ENCODE measurements around the gene KCNMB1.
A peak's percentile ranks its signal among the peaks of the same experiment; 100 is the strongest.

KCNMB1 gene, protein sequence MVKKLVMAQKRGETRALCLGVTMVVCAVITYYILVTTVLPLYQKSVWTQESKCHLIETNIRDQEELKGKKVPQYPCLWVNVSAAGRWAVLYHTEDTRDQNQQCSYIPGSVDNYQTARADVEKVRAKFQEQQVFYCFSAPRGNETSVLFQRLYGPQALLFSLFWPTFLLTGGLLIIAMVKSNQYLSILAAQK

DNA sequence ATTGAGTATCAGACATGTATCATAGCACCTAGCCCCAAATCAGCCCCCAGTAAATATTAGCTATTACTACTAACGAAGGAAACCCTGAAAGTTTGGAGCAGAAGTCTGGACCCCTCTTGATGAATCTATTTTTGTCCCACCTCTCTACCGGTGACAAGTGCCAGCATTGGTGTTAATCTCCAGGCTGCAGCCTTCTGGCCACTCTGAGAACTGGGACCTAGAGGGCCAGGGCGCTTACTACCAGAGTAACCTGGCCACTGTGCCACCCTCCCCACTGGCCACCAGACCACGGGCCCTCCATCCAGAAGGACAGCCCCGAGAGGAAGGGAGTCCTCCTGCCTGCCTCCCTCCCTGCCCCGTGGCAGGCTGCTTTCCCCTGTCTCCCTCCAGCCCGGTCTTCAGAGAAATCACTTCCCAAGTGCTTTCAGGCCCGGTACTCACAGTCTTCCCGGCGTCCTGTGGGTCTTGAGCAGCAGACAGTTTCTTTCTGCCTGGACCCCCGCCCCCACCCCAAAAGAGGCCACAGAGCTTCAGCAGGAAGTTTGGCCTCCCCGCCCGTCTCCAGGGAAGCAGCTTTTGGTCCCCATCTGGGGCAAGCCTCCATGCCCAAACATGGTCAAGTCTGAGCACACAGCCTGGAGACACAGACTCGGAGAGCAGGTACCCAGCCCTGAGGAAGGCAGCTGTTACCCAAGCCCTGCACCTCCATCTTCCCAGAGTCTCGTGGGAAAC is at the start of gene KCNMB1:
Gene KCNMB1 (minus strand): TSS at position 550 of the 732 bp plus-strand sequence. CDS start 3,920 bp downstream, outside the sequence.
- DNase-seq = no peak

DNA sequence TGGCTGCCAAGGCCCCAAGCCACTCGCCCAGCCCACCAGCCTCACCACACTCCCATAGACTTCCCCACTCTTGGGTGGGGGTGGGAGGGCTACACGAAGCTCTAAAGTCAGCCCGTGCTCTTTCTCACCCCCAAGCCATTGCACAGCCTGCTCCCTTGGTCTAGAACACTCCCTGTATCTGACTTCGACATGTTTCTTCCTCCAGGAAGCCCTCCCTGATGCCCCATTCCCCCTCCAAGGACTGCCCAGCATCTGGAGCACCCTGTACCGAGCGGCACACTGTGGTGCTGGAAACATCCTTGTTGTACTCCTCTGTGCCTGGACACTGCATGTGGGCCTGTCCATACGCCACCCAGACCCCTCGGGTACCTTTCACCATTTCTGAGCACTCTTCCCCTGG is 49.4 kb upstream of the KCNMB1 start:
- DNase-seq = no peak

DNA sequence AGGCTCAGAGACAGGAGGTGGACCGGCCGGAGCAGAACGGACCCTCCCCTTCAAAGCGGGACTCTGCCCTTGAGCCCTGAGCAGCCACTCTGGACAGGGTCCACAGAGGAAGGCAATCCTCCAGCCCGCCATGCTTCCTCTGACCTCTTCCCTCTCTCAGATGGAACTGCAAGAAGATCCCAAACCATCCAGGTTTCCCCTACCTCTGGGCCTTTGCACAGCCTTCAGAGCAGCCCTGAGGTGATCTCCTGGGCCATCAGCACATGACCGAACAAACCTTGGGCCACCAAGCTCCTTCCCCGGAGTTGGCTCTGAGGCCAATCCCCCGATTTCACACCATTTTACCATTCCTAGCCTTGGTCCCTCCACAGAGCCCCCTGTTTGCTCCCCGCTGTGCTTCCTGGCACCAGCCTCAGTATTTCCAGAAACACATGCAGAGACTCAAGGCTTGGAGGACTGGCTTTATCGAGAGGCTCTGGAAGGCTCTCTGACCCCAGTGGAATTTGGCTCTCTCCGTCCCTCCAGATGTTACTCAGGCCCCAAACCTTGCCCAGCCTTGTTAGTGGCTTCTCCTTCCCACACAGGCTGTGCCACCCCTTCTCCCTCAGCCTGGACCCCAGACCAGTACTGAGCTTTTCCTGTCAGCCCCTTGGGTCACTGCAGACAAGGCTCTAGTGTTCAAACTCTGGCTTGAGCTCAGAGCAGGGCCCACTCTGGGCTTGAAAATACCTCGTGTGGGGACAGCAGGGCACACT is 48.6 kb upstream of the KCNMB1 start:
- no peak for DNase-seq

DNA sequence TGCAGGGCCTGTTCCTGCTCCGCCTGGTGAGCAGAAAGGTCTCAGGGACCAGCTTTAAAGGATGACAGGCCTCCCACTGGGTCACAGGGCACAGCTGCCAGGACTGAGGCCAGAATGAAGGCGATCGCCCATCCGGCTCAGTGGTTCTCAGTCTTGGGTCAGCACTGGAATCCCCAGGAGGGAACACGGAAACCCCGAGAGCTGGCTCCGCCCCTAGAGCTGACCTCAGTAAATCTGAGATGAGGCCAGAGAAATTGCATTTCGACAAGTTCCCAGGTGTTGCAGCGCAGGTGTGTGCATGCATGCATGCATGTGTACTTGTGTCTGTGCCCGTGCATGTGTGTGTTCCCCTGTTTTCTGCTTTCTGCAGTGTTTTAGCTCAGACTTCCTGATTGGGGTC is 47.2 kb upstream of the KCNMB1 start:
- DNase-seq = no peak

DNA sequence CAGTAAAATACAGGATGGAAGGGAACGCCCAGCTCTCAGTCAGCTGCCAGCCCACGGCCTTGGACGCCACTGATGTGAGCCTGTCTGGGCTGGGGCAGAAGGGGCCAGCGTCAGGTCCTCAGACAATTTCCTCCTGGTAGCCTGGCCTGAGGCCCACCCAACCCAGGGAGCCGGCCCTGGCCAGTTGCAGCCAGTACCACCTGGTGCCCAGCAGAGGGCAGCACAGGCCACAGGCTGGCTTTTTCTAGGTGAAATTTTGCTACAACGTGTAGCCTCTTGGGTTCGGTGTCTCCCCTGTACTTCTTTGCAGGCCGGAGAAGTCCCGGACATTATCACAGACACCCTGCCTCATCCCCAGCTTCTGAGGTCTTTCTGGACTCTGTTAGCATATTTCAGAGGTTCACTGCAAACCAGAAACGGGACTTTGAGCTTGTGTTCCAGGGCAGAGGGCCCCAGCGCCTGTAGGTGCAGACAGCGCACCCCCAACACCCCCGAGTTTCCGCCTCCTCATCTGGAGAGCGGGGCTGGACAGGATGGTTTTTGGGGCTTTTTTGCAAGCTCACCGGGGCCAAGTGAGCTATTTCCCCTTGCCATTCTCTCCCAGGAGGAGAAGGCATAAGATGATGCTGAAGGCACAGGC is 45.9 kb upstream of the KCNMB1 start:
- DNase-seq = peak; percentile 63

DNA sequence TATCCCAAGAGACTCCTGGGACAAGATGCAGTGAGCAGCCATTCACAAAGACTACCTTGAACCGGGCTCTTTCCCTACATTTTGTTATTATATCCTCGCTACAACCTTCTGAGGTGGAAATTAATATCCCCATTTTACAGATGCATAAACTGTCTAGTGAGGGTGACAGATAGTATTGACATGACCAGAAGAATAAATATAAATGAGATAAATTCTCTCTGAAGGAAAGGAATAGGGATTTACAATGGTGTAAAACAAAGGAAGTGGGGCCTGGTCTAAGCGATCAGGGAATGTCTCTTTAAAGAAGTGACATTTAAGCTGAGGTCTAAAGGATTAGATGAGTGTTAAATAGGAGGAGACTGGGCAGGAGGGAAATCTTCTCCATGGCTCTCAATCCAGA is 43.5 kb upstream of the KCNMB1 start:
- no peak for DNase-seq

DNA sequence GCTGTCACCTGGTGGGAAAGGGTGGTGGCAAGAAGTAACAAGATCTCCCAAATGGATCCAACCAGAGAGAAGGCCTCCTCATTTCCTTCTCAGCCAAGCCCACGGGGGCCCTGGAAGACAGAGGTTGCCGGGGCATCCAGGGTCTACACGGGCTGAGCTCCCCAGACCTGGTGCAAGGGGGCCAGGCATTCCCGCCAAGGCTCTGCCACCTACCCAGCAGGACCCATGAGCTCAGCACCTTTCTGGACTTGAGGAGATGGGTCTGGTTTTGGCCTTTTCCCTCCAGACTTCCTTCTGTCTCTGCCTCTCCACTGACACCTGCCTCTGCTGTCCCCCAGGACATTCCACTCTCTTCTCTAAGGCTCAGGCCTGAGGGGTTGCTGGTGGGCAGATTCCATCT is 42.4 kb upstream of the KCNMB1 start:
- DNase-seq = no peak

DNA sequence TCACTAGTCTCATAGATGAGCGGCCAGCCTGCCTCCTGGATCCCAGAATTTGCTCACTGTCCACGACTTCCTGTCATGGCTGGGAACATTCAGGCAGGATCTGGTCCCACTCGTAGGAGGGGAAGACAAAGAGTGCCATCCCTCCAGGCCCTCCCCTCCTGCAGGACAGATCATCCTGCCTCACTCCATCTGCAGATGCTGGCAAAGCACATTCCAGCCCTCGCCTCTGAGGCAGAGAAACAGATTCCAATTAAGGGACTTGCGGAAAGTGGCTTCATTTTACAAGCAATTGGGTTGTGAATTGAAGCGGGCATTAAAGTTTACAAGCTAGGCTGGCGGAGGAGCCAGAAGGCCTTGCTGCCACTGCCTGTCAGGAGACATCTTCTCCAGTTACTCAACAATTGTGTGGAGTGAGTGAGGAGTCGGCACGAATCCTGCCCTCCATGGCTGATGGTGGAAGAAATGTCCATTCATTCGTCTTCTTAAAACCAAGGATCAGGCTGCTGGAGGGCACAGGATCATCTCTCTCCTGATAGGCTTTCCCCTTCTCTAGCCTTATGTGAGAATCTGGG is 41.8 kb upstream of the KCNMB1 start:
- no peak for DNase-seq

DNA sequence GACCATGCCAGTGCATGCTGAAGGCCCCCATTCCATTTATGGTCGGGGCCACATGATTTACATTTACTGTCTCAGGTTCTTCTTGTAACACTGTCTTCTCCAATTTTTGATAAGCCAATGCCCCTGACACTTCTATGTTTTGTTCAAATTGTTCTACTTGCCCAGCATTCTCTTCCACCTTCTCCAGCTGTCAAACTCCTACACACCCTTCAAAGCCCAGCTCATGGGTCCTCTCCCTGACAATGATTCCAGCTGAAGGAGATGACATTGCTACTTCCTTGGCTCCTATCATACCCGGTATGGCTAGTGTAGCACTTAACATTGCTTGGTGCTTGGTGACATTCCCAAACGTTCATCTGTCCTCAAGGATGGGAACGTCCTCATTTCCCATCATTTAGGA is 41.1 kb upstream of the KCNMB1 start:
- DNase-seq = no peak

DNA sequence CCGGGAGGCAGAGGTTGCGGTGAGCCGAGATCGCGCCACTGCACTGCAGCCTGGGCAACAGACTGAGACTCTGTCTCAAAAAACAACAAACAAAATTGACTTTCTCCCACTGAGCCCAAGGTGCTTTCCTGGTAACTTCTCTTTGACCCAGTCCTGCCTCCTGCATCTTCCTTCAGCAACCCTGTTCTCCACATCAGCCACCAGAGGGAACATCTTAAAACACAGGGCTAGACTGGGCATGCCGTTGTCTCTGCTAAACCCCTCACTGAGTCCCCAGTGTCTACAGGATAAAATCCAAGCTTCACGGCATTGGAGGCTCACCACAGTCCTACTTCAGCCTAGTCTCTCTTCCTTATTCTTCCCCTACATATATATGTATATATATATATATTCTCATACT is 39.8 kb upstream of the KCNMB1 start:
- DNase-seq = no peak

DNA sequence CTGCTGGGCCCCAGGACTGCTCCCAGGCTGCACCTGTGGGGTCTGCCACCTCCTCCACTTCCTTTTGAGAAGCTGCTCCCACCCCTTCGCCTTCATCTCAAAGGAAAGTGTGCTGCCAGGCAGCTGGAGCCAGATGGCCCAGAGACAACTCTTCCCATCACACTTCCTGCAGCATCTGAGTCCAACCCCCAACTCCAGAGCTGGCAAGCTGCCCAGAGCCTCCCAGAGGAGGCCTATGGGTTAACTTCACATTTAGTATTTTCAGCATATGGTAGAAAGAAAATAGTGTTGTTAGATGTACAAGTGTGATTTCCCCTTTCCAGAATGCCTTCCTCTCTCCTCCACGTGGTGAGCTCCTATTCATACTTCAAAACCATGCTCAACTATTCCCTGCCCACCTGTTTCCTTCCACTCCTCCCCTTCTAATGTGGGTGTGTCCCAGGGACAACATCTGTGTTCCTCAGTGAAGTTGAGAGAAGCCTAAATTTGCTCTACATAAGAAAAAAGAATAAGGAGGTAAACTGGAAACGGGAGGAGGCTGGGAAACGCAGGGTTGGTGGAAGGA is 38.6 kb upstream of the KCNMB1 start:
- DNase-seq = no peak

DNA sequence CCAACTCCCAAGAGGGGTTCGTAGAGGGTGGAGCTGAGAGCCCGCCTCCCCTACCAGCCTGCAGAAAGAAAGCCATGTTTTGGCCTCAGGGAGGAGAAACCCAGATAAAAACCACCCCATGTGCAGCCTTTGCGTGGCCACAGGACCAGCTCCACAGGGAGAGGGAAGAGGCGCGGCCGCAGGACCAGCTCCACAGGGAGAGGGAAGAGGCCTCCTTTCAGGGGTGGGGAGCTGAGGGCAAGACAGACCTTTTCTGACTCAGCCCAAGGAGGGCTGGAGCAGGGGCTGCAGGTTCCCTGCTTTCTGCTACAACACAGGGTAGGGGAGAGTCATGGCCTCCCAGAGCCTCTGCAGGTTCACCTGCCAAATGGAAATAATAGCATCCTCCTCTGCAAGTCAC is 37.6 kb upstream of the KCNMB1 start:
- no peak for DNase-seq

DNA sequence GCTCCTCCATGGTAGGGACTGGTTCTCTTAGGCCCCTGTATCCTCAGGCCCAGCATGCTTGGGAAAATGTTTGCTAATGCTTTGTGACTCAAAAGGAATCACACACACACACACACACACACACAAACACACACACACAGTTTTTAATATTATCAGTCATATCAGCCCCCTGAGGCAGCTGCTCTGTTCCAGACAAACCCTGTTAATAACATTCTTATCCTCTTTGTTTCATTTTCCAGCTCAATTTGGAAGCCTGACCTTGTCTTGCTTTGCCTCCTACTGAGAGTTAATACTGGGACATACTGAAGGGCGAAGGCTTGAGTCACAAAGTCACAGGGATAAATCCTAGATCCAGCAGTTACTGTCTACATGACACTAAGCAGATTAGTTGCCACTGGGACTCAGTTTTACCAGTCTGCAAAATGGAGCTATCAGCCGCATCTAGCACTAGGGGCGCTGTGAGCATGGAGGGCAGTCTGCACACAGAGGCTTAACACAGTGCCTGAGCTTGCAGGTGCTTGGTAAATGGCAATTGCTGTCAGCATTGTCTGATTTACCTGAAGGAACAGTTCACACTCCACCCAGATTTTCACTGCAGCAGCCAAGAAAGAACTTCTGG is 37.1 kb upstream of the KCNMB1 start:
- DNase-seq = no peak

DNA sequence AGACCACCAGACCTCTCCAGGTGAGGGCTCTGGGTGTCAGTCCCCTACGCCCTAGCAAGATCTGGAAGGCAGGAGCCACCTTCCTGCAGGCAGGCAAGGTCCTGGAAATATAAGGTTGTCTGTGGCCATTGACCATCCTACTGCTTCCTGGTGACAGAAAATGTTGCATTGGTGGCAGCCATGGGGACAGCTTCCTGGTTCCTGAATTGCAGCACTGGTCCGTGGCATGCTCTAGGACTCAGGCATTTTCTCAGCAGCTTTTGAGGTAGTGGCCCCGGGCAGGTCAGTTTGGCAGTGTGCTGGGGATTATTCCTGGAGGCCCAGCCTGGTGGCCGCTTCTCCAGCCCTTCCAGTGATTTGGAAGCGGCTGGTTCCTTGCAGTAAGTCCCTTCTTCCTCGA is 36.6 kb upstream of the KCNMB1 start:
- DNase-seq = no peak

DNA sequence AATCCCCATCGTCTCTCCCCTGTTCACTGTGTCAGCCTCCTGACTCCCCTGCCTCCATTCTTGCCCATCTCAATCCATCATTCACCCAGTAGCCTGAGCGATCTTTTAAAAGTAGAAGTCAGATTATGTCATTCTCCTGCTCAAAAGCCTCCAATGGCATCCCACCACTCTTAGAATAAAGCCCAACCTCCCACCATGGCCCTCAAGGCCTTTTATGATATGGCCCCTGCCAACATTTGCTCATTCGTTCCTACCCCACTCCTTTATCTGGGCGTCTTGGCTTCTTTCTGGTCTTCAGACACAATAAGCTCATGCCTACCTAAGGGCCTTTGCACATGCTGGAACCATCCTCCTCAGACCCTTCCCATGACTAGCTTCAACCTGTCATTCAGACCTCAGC is 35.5 kb upstream of the KCNMB1 start:
- DNase-seq = no peak

DNA sequence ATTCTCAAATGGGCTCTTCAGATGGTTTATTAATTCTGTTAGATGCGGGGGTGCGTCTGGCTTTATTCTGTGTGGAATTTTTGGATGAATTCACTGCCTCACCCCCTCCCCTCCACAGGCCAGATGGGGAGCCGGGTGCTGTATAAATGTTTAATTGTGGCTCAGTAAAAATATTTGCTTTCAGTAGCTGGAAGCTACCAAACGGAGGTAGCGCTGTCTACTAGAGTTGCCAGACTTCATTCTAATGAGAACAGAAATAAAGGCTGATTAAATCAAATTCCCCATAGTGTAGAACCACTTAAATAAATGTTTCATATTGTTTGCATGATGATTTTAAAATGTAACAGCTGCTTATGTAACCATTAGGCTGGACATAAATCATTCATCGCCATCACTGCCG is 34.5 kb upstream of the KCNMB1 start:
- no peak for DNase-seq

DNA sequence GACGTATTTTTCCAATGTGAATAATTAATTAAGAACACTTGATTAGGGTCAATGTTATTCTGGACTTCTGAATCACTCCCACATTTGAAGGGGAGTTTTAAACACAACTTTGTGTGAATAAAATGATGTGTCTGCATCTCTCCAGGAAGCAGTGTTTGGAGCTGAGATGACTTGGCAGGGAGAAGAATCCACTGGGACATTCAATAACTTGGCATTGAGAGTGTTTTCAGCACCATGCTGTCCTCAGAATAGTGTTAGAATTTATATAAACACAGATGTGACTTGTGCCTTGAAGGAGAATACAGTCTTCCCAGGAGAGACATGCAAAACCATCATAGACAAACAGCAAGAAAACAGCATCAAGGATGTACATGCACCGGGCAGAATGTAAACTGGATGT is 32.7 kb upstream of the KCNMB1 start:
- no peak for DNase-seq

DNA sequence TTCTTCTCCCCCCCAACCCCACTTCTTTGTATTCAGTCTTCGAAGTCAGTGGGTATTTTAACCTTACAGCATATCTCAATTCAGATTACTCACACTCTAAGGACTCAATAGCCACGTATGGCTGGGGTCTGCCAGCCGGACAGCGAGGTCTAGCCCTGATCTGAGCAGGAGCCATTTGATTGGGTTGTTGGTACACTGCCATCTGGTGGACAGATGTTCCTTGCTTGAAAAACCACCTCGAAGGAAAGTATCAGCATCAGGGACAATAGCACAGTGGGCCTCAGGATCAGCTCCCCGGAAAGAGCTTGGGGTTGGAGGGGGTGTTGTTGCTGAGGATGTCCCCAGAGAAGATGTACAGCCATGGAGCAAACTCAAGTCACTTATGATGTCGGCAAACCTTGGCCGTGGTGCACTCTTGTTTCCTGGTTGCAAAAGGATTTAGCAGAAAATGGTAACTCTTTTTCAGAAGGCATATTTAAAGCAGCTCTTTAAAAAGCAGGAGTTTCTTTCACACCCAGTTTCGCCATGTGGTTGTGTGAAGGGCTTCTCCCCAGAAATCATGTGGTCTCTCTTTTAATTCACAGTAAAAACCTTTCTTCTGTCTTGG is 31.7 kb upstream of the KCNMB1 start:
- peak; percentile 69 for DNase-seq

DNA sequence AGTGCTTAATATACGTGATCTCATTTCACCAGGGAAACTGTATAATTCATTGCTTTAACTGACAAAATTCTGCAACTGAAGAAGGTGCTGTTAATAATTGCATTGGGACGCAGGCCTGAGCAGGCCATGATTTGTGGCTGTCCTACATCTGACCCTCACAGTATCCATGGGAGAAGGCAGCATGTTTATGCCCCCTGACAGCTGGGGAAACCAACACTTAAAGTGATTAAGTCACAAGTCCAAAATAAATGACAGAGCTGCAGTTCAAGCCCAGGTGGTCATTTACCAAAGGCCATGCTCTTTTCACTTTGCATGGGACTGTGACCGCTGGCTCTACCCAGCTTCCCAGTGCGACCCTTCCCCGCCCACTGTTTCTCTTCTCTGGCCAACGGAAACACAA is 30.5 kb upstream of the KCNMB1 start:
- no peak for DNase-seq

DNA sequence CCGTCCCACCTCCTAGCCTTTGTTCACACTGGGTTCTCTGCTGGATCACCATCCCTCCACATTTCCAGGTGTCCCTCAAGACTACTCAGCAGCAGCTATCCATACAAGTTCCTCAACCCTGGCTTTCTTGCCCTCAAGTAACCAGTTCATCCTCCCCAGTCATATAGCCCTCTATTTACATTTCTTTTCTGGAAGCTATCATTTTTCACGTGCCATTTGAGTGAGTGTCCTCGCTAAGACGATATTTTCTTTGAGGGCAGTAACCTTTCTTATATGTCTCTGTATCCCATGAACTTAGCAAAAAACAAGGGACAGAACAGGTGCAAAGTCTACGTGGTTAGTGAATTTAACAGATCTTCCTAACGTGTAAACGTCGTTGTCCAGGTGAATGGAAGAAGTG is 29.6 kb upstream of the KCNMB1 start:
- no peak for DNase-seq

DNA sequence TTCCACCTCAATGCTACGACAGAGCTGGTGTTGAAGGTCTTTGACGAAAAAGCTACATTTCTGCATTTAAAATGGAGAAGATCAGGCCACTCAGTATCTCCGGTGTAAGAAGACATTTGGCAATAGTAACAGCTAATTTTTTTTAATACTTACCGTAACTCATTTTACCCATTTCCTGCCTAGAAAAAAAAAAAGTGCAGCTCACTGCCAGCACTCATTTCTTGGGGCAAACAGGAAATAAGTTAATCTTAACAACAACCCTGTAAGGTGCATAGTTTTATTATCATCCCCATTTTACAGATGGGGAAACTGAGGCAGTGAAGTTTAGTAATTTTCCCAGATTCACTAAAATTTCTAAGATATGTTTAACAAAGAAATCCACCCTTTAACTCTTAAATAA is 27.4 kb upstream of the KCNMB1 start:
- no peak for DNase-seq

DNA sequence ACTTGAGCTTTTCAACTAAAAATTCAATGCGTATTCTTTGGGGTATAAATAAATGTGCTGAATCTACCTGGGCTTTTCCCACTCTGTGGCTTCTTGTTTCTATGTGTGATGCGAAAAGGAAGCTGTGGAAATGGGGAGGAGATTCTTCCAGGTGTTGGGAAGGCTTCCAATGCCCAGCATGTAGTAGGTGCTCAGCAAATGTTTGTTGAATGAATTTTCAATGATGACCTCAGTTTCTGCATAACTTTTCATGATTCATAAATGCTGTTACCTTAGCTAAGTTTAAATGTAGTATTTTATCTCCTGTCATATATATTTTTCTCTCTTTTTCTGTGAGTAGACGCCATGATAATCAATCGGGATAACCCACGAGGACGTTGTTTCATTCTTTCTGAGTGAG is 25.6 kb upstream of the KCNMB1 start:
- no peak for DNase-seq

All from CD4-positive, alpha-beta T cell treated with Interleukin-6 for 4 hours (primary cell).